Memory B cell (primary cell): Measurements from ENCODE around the gene TRIM8.

Source experiments
- ATAC-seq: fragments of 150-1000 bp; cut with Tn5 transposase; 2 replicates; pipeline ENCODE4 v1.10.0; 2021; ENCODE audit warnings: low read depth, mild to moderate bottlenecking, moderate library complexity
- DNase-seq, 2 donors: peaks; one replicate each; pipeline ENCODE4 v3.0.0; 2022; ENCODE audit warnings: low spot score in 2 of 2
- H3K27ac Mint-ChIP-seq: one replicate; pipeline ENCODE4 v1.8.0; 2022; ENCODE audit warnings: mild to moderate bottlenecking, moderate library complexity, mixed read lengths
- H3K27me3 Mint-ChIP-seq: one replicate; pipeline ENCODE4 v1.8.0; 2022; ENCODE audit warnings: mixed read lengths
- H3K36me3 Mint-ChIP-seq: one replicate; pipeline ENCODE4 v1.8.0; 2022; ENCODE audit warnings: mild to moderate bottlenecking, mixed read lengths
- H3K4me1 Mint-ChIP-seq: one replicate; pipeline ENCODE4 v1.8.0; 2022; ENCODE audit warnings: mixed read lengths
- H3K4me3 Mint-ChIP-seq: one replicate; pipeline ENCODE4 v1.8.0; 2022; ENCODE audit warnings: mild to moderate bottlenecking, moderate library complexity, mixed read lengths
- H3K9me3 Mint-ChIP-seq: one replicate; pipeline ENCODE4 v1.8.0; 2022; ENCODE audit warnings: mixed read lengths

The TRIM8 gene

GRCh38 chr10:102633287-102633686, 11.0 kb upstream of the TRIM8 start:
- ATAC-seq (no peak), DNase-seq (no peak)
- H3K27me3 Mint-ChIP-seq = no peaks in the 10 kb centered on the region
- peaks cover 15% of the 10 kb centered on the region for H3K4me1 Mint-ChIP-seq
- peaks cover 7% of the 10 kb centered on the region for H3K36me3 Mint-ChIP-seq
- H3K9me3 Mint-ChIP-seq = no peaks in the 10 kb centered on the region
- H3K4me3 Mint-ChIP-seq = no peak overlapping the region
- no peak overlapping the region for H3K27ac Mint-ChIP-seq

- peaks cover 7% of the 10 kb centered on the region for H3K36me3 Mint-ChIP-seq
- ATAC-seq (no peak), DNase-seq (no peak)
- no peak overlapping the region for H3K4me3 Mint-ChIP-seq
- H3K27me3 Mint-ChIP-seq = no peaks in the 10 kb centered on the region
- H3K4me1 Mint-ChIP-seq = peaks cover 15% of the 10 kb centered on the region
- no peak overlapping the region for H3K27ac Mint-ChIP-seq
- no peaks in the 10 kb centered on the region for H3K9me3 Mint-ChIP-seq
Measured at GRCh38 chr10:102633848-102634247, 10.4 kb upstream of the TRIM8 start.

GRCh38 chr10:102634686-102635085, 9.6 kb upstream of the TRIM8 start:
- DNase-seq = no peak
- Mint-ChIP-seq H3K27ac (peak overlapping the region; percentile 62), H3K36me3 (peaks cover 7% of the 10 kb centered on the region), H3K27me3 (no peaks in the 10 kb centered on the region), H3K4me1 (peaks cover 15% of the 10 kb centered on the region), H3K4me3 (no peak overlapping the region), H3K9me3 (no peaks in the 10 kb centered on the region)
- ATAC-seq = no peak

GRCh38 chr10:102635377-102635776, 8.9 kb upstream of the TRIM8 start:
- H3K9me3 Mint-ChIP-seq = no peaks in the 10 kb centered on the region
- H3K27me3 Mint-ChIP-seq = no peaks in the 10 kb centered on the region
- H3K36me3 Mint-ChIP-seq = peaks cover 7% of the 10 kb centered on the region
- peak; percentile 97 for ATAC-seq
- peak overlapping the region; percentile 85 for H3K27ac Mint-ChIP-seq
- H3K4me1 Mint-ChIP-seq = peaks cover 15% of the 10 kb centered on the region
- no peak overlapping the region for H3K4me3 Mint-ChIP-seq
- peak in 1 of 2 donors; percentile 25 for DNase-seq

GRCh38 chr10:102639537-102639936, 4.7 kb upstream of the TRIM8 start:
- Mint-ChIP-seq H3K36me3 (no peaks in the 10 kb centered on the region), H3K4me1 (peaks cover 11% of the 10 kb centered on the region), H3K4me3 (no peak overlapping the region), H3K27me3 (no peaks in the 10 kb centered on the region), H3K9me3 (no peaks in the 10 kb centered on the region), H3K27ac (no peak overlapping the region)
- no peak for DNase-seq
- no peak for ATAC-seq

- Mint-ChIP-seq H3K36me3 (peaks cover 2% of the 10 kb centered on the region), H3K4me3 (peak overlapping the region; percentile 88), H3K27ac (peak overlapping the region; percentile 94), H3K27me3 (no peaks in the 10 kb centered on the region), H3K4me1 (peaks cover 8% of the 10 kb centered on the region), H3K9me3 (no peaks in the 10 kb centered on the region)
- no peak for ATAC-seq
- no peak for DNase-seq
Measured at GRCh38 chr10:102641402-102641801, 2.9 kb upstream of the TRIM8 start.

DNA sequence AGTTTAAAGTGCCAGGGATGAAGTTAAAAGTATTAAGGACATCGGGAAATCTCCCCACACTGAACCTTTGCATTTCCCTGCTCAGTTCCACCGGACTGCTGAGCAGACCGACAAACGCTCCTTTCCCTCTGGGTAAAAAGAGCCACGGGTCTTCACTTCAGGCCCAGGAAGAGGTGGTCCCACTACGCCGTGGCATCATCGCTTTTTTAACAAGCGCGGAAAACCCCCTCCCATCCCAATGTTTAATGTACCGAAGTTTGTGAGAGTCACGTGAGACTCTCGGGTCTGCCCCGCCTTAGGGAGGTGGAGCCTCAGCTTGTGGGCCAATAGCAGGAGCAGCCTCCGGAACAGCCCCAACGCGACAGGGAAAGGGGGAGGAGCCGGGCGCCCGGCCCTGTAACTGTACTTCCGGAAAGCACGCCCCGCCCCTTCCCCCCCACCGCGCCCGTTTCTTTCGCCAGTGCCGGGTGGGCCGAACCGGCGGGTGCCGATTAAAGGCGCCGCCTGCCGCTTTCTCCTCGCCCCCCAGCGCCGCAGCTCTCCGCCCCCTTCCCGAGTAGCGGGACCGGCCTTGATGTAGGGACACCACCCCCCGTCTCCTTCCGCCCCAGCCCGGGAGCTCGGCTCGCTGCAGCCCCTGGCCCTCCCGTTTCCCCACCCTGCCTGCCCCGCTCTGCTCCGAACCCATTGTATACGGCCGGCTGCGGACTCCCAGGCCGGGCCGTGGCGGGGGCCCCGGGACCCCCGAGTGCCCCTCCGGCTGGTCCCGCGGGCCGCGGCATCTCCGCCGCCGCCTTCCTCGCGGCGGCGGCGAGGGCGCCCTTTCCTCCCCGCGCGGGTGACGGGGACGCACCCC, 2.2 kb upstream of the TRIM8 start:
- Mint-ChIP-seq H3K27me3 (no peaks in the 10 kb centered on the region), H3K4me3 (peak overlapping the region; percentile 93), H3K27ac (peak overlapping the region; percentile 94), H3K36me3 (peaks cover 2% of the 10 kb centered on the region), H3K9me3 (no peaks in the 10 kb centered on the region), H3K4me1 (peaks cover 13% of the 10 kb centered on the region)
- DNase-seq = peak; percentile 83 to 92
- ATAC-seq = peak; percentile 70

GRCh38 chr10:102642736-102643335, 1.4 kb upstream of the TRIM8 start:
- no peaks in the 10 kb centered on the region for H3K9me3 Mint-ChIP-seq
- peaks cover 19% of the 10 kb centered on the region for H3K4me1 Mint-ChIP-seq
- H3K27ac Mint-ChIP-seq = peak overlapping the region; percentile 84
- H3K27me3 Mint-ChIP-seq = no peaks in the 10 kb centered on the region
- ATAC-seq (no peak), DNase-seq (peak; percentile 37 to 41)
- H3K36me3 Mint-ChIP-seq = peaks cover 2% of the 10 kb centered on the region
- peak overlapping the region; percentile 93 for H3K4me3 Mint-ChIP-seq

DNA sequence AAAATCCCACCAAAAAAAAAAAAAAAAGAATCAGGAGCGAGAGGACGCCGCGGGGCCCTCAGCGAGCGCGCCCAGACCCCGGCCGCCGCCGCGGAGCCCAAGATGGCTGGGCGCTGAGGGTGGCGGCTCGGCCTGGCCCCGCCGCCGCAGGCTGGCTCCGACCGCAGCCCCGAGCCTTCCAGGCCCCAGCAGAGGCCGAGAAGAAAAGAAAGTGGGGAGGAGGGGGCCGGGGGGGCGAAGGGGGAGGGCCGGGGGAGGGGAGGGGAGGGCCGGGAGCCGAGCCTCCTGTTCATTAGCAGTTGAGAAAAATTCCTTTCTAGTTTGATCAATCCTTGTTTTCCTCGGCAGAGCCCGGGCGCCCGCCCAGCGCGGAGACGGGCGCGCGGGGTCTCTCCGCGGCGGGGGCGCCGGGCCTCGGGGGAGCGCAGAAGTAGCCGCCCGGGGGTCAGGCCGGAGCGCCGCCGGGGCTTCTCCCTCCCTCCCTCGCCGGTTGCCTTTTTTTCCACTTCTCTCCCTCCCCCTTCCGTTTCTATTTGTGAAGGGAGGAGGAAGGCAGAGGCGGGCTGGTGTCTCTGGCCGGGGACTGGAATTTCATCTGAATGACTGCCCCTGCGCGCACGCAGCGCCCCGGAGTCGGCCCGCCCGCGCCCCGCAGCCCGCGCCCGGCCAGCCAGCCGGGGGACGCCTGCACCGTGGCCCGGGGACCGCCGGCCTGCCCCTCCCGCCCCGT, 778 bp upstream of the TRIM8 start:
- no peak for ATAC-seq
- peaks cover 2% of the 10 kb centered on the region for H3K36me3 Mint-ChIP-seq
- H3K4me3 Mint-ChIP-seq = peak overlapping the region; percentile 93
- peaks cover 25% of the 10 kb centered on the region for H3K4me1 Mint-ChIP-seq
- DNase-seq = no peak
- H3K27me3 Mint-ChIP-seq = no peaks in the 10 kb centered on the region
- peak overlapping the region; percentile 84 for H3K27ac Mint-ChIP-seq
- no peaks in the 10 kb centered on the region for H3K9me3 Mint-ChIP-seq

GRCh38 chr10:102644646-102645387, 538 bp downstream of the TRIM8 start:
- no peaks in the 10 kb centered on the region for H3K9me3 Mint-ChIP-seq
- H3K36me3 Mint-ChIP-seq = peaks cover 2% of the 10 kb centered on the region
- peak overlapping the region; percentile 96 for H3K4me3 Mint-ChIP-seq
- peaks cover 36% of the 10 kb centered on the region for H3K4me1 Mint-ChIP-seq
- ATAC-seq (peak; percentile 58), DNase-seq (peak; percentile 85 to 86)
- no peaks in the 10 kb centered on the region for H3K27me3 Mint-ChIP-seq
- H3K27ac Mint-ChIP-seq = peak overlapping the region; percentile 97

- DNase-seq = peak in 1 of 2 donors; percentile 21
- H3K27ac Mint-ChIP-seq = peak overlapping the region; percentile 97
Measured at GRCh38 chr10:102645388-102645740, 1.1 kb downstream of the TRIM8 start.

GRCh38 chr10:102645741-102646609, 1.7 kb downstream of the TRIM8 start:
- H3K4me3 Mint-ChIP-seq = peak overlapping the region; percentile 96
- H3K36me3 Mint-ChIP-seq = peaks cover 2% of the 10 kb centered on the region
- H3K4me1 Mint-ChIP-seq = peaks cover 46% of the 10 kb centered on the region
- H3K27me3 Mint-ChIP-seq = no peaks in the 10 kb centered on the region
- H3K9me3 Mint-ChIP-seq = no peaks in the 10 kb centered on the region
- H3K27ac Mint-ChIP-seq = peak overlapping the region; percentile 97
- peak; percentile 4 for ATAC-seq
- peak; percentile 38 to 51 for DNase-seq

More at GRCh38 chr10:102645388-102645740, 1.1 kb downstream of the TRIM8 start:
- H3K36me3 Mint-ChIP-seq = peaks cover 2% of the 10 kb centered on the region
- peak overlapping the region; percentile 96 for H3K4me3 Mint-ChIP-seq
- H3K9me3 Mint-ChIP-seq = no peaks in the 10 kb centered on the region
- H3K4me1 Mint-ChIP-seq = peaks cover 40% of the 10 kb centered on the region
- no peaks in the 10 kb centered on the region for H3K27me3 Mint-ChIP-seq
- peak; percentile 0 for ATAC-seq
